HepG2 (cell line): ENCODE measurements around the gene MTUS2. TPM values are rescaled to one million over a fixed set of nuclear protein-coding genes. Genes with fewer than 3 reads are reported as not detected.
A peak's percentile ranks its signal among the peaks of the same experiment; 100 is the strongest.

Experiments
- ATAC-seq: fragments of 200-7000 bp; cut with Tn5 transposase; 3 replicates; pipeline ENCODE4 v1.9.1; 2020; ENCODE audit warnings: mild to moderate bottlenecking, moderate library complexity
- BruUV-seq: library from RNA; stranded (reverse); fragments of 400-500 nt; replicated peaks from 2 replicates; lab custom pipeline; 2021; lab: Mats Ljungman, UMichigan
- CTCF ChIA-PET: fragments of 300-600 bp; formaldehyde crosslinking; extraction: SDS; loops from one replicate; lab custom pipeline; 2021; ENCODE audit warnings: low total read pairs, inconsistent platforms, low intra/inter-chr PET ratio; lab: Yijun Ruan, JAX
- POLR2A ChIA-PET: fragments of 350-600 bp; sonication (Branson Sonifier 250); formaldehyde crosslinking; loops from one replicate; lab custom pipeline; 2020; ENCODE audit warnings: antibody characterized with exemption, inconsistent platforms; lab: Yijun Ruan, JAX
- DNase-seq: peaks from one replicate; pipeline ENCODE4 v3.0.0-alpha.2; 2015; ENCODE audit warnings: low spot score
- FAIRE-seq: peaks from 3 replicates; lab custom pipeline; 2011; peaks lifted over from hg19 to GRCh38; lab: Jason Lieb, UNC
- H2AFZ ChIP-seq: one replicate; pipeline ENCODE4 v1.6.1; 2011; ENCODE audit warnings: low read length, inconsistent platforms
- H3K27ac ChIP-seq: fragments of 300-600 bp; 3 replicates; pipeline ENCODE4 v1.8.0; 2011; ENCODE audit warnings: mixed run types, mild to moderate bottlenecking, mixed read lengths, low read length, inconsistent platforms; ENCODE audit not compliant: insufficient read depth; ENCODE audit errors: extremely low read length
- H3K27me3 ChIP-seq, 2 experiments: fragments of 200-600 bp in 1 of 2; 2 replicates in 1 of 2; 3 replicates in 1 of 2; pipeline versions ENCODE4 v1.6.0 to v1.8.0; 2011; ENCODE audit warnings: low read length in 2 of 2, mild to moderate bottlenecking in 2 of 2, moderate library complexity in 2 of 2, inconsistent platforms in 1 of 2; ENCODE audit not compliant: insufficient read depth in 2 of 2, control insufficient read depth in 1 of 2
- H3K36me3 ChIP-seq, 2 experiments: fragments of 200-600 bp in 1 of 2; replicated peaks in 1 of 2; 2 replicates in 1 of 2; 3 replicates in 1 of 2; pipeline versions ENCODE4 v1.5.1 to v1.8.0; 2011; ENCODE audit warnings: low read length in 2 of 2, inconsistent platforms in 1 of 2; ENCODE audit not compliant: insufficient read depth in 2 of 2, control insufficient read depth in 1 of 2
- H3K4me1 ChIP-seq: 2 replicates; pipeline ENCODE4 v1.5.1; 2012; ENCODE audit warnings: low read length, inconsistent platforms; ENCODE audit not compliant: insufficient read depth
- H3K4me2 ChIP-seq: 2 replicates; pipeline ENCODE4 v1.6.0; 2011; ENCODE audit warnings: low read depth, low read length, inconsistent platforms
- H3K4me3 ChIP-seq, 3 experiments: fragments of 200-600 bp in 1 of 3; sonication (generic), shearing (Covaris generic) in 1 of 3; replicated peaks in 1 of 3; 2 replicates each; pipeline ENCODE4 v1.5.1; 2011 to 2016; ENCODE audit warnings: low read length in 3 of 3, inconsistent platforms in 2 of 3, low read depth in 2 of 3, mild to moderate bottlenecking in 2 of 3, control low read depth in 1 of 3, mixed read lengths in 1 of 3; ENCODE audit not compliant: insufficient read depth in 1 of 3
- H3K79me2 ChIP-seq: one replicate; pipeline ENCODE4 v1.6.1; 2011; ENCODE audit warnings: low read length, inconsistent platforms; ENCODE audit not compliant: insufficient read depth
- H3K9ac ChIP-seq: 2 replicates; pipeline ENCODE4 v1.6.0; 2011; ENCODE audit warnings: mild to moderate bottlenecking, low read depth, low read length, inconsistent platforms; ENCODE audit not compliant: insufficient read depth
- H3K9me3 ChIP-seq: 2 replicates; pipeline ENCODE4 v1.5.1; 2012; ENCODE audit warnings: mild to moderate bottlenecking, low read length
- H4K20me1 ChIP-seq: 2 replicates; pipeline ENCODE4 v1.6.0; 2011; ENCODE audit warnings: inconsistent platforms, mild to moderate bottlenecking, low read length, moderate library complexity; ENCODE audit not compliant: insufficient read depth
- BRF2 ChIP-seq: sonication (generic); formaldehyde crosslinking; IDR thresholded peaks from 2 replicates; pipeline ENCODE4 v1.8.1; 2022; ENCODE audit warnings: mild to moderate bottlenecking, missing genetic modification reagents
- CREB1 ChIP-seq, 2 experiments: fragments of 450-650 bp in 1 of 2; IDR thresholded peaks; 2 replicates each; pipeline ENCODE4 v1.6.1; 2016 to 2017; ENCODE audit warnings: control low read depth in 1 of 2, mild to moderate bottlenecking in 1 of 2, missing compliant biosample characterization in 1 of 2, missing genetic modification characterization in 1 of 2
- E2F5 ChIP-seq: sonication (generic); formaldehyde crosslinking; conservative IDR thresholded peaks from 2 replicates; pipeline ENCODE4 v1.4.0; 2020; ENCODE audit warnings: missing genetic modification reagents
- FOXO4 ChIP-seq: sonication (generic); formaldehyde crosslinking; conservative IDR thresholded peaks from 2 replicates; pipeline ENCODE4 v1.8.1; 2023; ENCODE audit warnings: missing genetic modification reagents
- GABPA ChIP-seq, 2 experiments: IDR thresholded peaks; 2 replicates each; pipeline ENCODE4 v1.6.1; 2011 to 2016; ENCODE audit warnings: low read depth in 2 of 2, low read length in 1 of 2, missing biosample characterization in 1 of 2, missing genetic modification characterization in 1 of 2
- HBP1 ChIP-seq: IDR thresholded peaks from 2 replicates; pipeline ENCODE4 v1.6.1; 2016; ENCODE audit warnings: low read depth, control low read depth
- KLF9 ChIP-seq: IDR thresholded peaks from 2 replicates; pipeline ENCODE4 v1.6.1; 2016; ENCODE audit warnings: low read depth
- MTF1 ChIP-seq: sonication (generic); formaldehyde crosslinking; IDR thresholded peaks from 2 replicates; pipeline ENCODE4 v1.5.0; 2020; ENCODE audit warnings: missing genetic modification reagents
- PBX2 ChIP-seq: IDR thresholded peaks from 2 replicates; pipeline ENCODE4 v1.6.1; 2016; ENCODE audit warnings: control low read depth
- PHF5A ChIP-seq: IDR thresholded peaks from one replicate; pipeline ENCODE4 v1.6.1; 2018; ENCODE audit warnings: low read depth, missing genetic modification reagents; ENCODE audit not compliant: unreplicated experiment
- RBM39 ChIP-seq: fragments of 200-400 bp; formaldehyde crosslinking; IDR thresholded peaks from one replicate; pipeline ENCODE4 v1.6.1; 2018; ENCODE audit warnings: antibody characterized with exemption, mild to moderate bottlenecking, low read depth, low read length; ENCODE audit not compliant: poor library complexity, severe bottlenecking
- SP4 ChIP-seq: sonication (generic); formaldehyde crosslinking; IDR thresholded peaks from 2 replicates; pipeline ENCODE4 v1.8.1; 2023; ENCODE audit warnings: mild to moderate bottlenecking, missing genetic modification reagents
- ZNF124 ChIP-seq: sonication (generic); formaldehyde crosslinking; IDR thresholded peaks from 2 replicates; pipeline ENCODE4 v1.4.0; 2020; ENCODE audit warnings: missing genetic modification reagents
- ZNF484 ChIP-seq: sonication (generic); formaldehyde crosslinking; IDR thresholded peaks from 2 replicates; pipeline ENCODE4 v1.5.1; 2020; ENCODE audit warnings: mild to moderate bottlenecking, low read depth, missing genetic modification reagents, borderline replicate concordance
- ZNF589 ChIP-seq: sonication (generic); formaldehyde crosslinking; conservative IDR thresholded peaks from 2 replicates; pipeline ENCODE4 v1.8.0; 2022; ENCODE audit warnings: mild to moderate bottlenecking, moderate library complexity, missing genetic modification reagents
- ZNF629 ChIP-seq: sonication (generic); formaldehyde crosslinking; conservative IDR thresholded peaks from 2 replicates; pipeline ENCODE4 v1.5.0; 2020; ENCODE audit warnings: missing genetic modification reagents
- ZNF792 ChIP-seq: IDR thresholded peaks from 2 replicates; pipeline ENCODE4 v1.6.1; 2016
- WGBS: methylation state at CpG from one replicate; pipeline ENCODE4 v1.1.6; 2017; ENCODE audit warnings: low lambda C conversion rate; 5-methylcytosine and 5-hydroxymethylcytosine counted together
- in situ Hi-C: cut with HindIII; loops from 2 replicates; pipeline ENCODE4 v1.10.0; 2017; ENCODE audit warnings: low pct_unique_long_range_greater_than_20kb; ENCODE audit not compliant: extremely low pct_ligation_motif_present
- intact Hi-C: fragments of 100-400 bp; cut with micrococcal nuclease; formaldehyde crosslinking; loops from one replicate; pipeline ENCODE4 v1.10.0; 2022; ENCODE audit not compliant: unreplicated experiment
- polyA plus RNA-seq, 8 experiments: library from polyadenylated mRNA; depleted of rRNA in 3 of 8; stranded (reverse) in 7 of 8; unstranded in 1 of 8; fragments of >200 nt; fragmentation: Illumina TruSeq in 4 of 8; extraction: Trizol in 4 of 8; gene quantifications; 2 replicates each; pipeline versions ENCODE4 v1.2.1 to v1.2.3, GENCODE V29; 2011 to 2016; ENCODE audit warnings: low read depth in 4 of 8, missing spikeins in 1 of 8, mixed read lengths in 1 of 8; ENCODE audit not compliant: insufficient read depth in 1 of 8
- total RNA-seq, 5 experiments: library from RNA; depleted of rRNA; stranded (reverse); fragments of >200 nt; fragmentation: Illumina TruSeq; extraction: Trizol; gene quantifications; 2 replicates each; pipeline ENCODE4 v1.2.3, GENCODE V29; 2016; ENCODE audit warnings: low read depth in 1 of 5

The MTUS2 gene
- total and polyA plus RNA-seq, 2 of the 13 experiments (the other 11 are each of a cell fraction or from before 2014, with no cell fraction given) = not detected

GRCh38 chr13:29101905-29102304, 281.8 kb downstream of the MTUS2 start (continued):
- TF ChIP-seq KLF9 (CRISPR knock-in tag) (no peak), SP4 (CRISPR knock-in tag) (no peak), CREB1 (IDR thresholded peaks at IDR 0.05) (0 out of 2 replicates have a peak, but pooled peaks have one; percentile 7), CREB1 (CRISPR knock-in tag; IDR thresholded peaks at IDR 0.05) (no peak), ZNF124 (CRISPR knock-in tag) (no peak), FOXO4 (no peak), PHF5A (CRISPR knock-in tag) (no peak)

GRCh38 chr13:29103065-29103800, 283.1 kb downstream of the MTUS2 start:
- intact Hi-C loops (no loop called here), in situ Hi-C loops (no loop called here)
- no peak overlapping the region for H3K4me2 ChIP-seq
- ChIA-PET CTCF (no interaction called here), POLR2A (no interaction called here)
- no TSS peak for BruUV-seq
- DNase-seq = no peak
- no peak for FAIRE-seq
- no peaks in the 10 kb centered on the region for H3K4me1 ChIP-seq
- no peak overlapping the region for H3K4me3 ChIP-seq
- H2AFZ ChIP-seq = no peak overlapping the region
- no peaks in the 10 kb centered on the region for H3K36me3 ChIP-seq
- peaks cover 90% of the 10 kb centered on the region for H3K9me3 ChIP-seq
- WGBS = 17% methylated on average over 10 of the region's 11 CpGs
- H3K27ac ChIP-seq = no peak overlapping the region
- no peaks in the 10 kb centered on the region for H3K79me2 ChIP-seq
- H4K20me1 ChIP-seq = no peaks in the 10 kb centered on the region
- no peak overlapping the region for H3K9ac ChIP-seq
- no peaks in the 10 kb centered on the region for H3K27me3 ChIP-seq
- no peak for ATAC-seq
- TF ChIP-seq E2F5 = no peak
- TF ChIP-seq GABPA (IDR thresholded peaks at IDR 0.05; ENCODE audit: low read depth, low read length) = no peak
- no peak for TF ChIP-seq GABPA (CRISPR knock-in tag; IDR thresholded peaks at IDR 0.05; ENCODE audit: low read depth)
- no peak for TF ChIP-seq ZNF589 (CRISPR knock-in tag)
- no peak for TF ChIP-seq PBX2
- TF ChIP-seq HBP1 (CRISPR knock-in tag) = no peak
- no peak for TF ChIP-seq BRF2 (CRISPR knock-in tag)
- TF ChIP-seq ZNF792 (CRISPR knock-in tag) = no peak
- TF ChIP-seq ZNF484 (CRISPR knock-in tag) = no peak
- no peak for TF ChIP-seq RBM39
- no peak for TF ChIP-seq ZNF629 (CRISPR knock-in tag)
- no peak for TF ChIP-seq MTF1 (CRISPR knock-in tag)
